ENCODE data around the gene RASL12.

RASL12 gene

DNA sequence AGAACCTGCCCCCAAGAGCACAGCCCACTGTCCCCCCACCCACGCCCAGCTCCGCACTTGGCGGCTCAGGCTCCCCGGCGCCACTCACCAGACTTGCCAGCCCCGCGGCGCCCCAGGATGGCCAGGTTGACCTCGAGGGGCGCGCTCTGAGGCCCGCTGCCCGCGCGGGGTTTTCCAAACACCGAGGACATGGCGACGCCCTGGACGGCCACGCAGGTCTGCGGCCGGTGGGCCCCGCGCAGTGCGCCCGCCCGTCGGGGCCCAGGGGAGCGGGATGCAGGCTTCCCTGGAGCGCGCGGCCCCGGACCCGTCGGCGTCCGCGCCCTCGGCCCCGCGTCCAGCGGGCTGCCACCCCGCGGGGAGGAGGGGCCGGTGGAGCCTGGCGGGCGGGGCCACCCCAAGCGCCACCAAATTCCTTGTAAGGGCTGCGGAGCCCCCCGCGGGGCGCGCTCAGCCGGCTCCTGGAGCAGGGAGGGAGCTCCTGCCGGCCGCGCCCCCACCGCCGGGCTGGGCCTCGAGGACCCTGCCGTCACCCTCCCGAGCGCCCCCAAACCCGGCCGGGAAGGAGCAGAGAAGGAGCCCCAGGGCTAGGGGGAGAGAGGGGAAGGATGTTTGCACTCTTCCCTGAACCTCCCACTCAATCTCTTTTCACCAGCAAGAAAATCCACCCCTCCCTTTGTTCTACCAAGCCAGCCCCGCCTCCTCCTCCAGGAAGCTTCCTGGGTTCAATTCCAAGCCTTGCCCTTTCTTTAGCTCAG, at the start of gene RASL12:
TSS of gene RASL12 (minus strand) at position 347 of the 758 bp plus-strand sequence. CDS start at position 191, 156 bp downstream.
- TF ChIP-seq GATA2 (IDR thresholded peaks at IDR 0.05; ENCODE audit: low read depth, low read length) (no peak), GATA3 (IDR thresholded peaks at IDR 0.05; ENCODE audit: low read depth, low read length) (no peak)

GRCh38 chr15:65115542-65115941, 47.8 kb upstream of the RASL12 start:
- TF ChIP-seq GATA2 (IDR thresholded peaks at IDR 0.05; ENCODE audit: low read depth, low read length) (no peak), GATA3 (IDR thresholded peaks at IDR 0.05; ENCODE audit: low read depth, low read length) (no peak)

DNA sequence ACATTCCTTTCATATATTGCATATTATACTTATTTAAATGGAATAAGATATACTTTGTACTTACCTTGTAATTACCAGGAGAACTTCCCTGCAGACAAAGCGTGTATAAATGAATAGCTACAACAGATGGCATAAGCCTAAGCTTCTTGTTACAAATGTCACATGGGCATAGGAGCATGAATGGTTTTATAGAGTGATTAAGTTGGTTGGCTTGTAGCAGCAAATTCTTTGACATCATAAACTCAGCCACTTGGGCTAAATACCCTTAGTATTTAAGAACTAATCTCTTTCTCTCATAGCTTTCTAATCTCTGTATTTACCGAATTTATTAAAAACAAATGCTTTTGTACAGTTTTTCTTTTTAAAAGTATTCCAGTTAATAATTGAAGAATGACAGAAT, 47.3 kb upstream of the RASL12 start, which contains the start of gene UBAP1L:
TSS of gene UBAP1L (minus strand) at position 115 of the 400 bp plus-strand sequence. CDS start 8,985 bp downstream, outside the sequence.
- TF ChIP-seq GATA2 (IDR thresholded peaks at IDR 0.05; ENCODE audit: low read depth, low read length) (no peak), GATA3 (IDR thresholded peaks at IDR 0.05; ENCODE audit: low read depth, low read length) (no peak)

DNA sequence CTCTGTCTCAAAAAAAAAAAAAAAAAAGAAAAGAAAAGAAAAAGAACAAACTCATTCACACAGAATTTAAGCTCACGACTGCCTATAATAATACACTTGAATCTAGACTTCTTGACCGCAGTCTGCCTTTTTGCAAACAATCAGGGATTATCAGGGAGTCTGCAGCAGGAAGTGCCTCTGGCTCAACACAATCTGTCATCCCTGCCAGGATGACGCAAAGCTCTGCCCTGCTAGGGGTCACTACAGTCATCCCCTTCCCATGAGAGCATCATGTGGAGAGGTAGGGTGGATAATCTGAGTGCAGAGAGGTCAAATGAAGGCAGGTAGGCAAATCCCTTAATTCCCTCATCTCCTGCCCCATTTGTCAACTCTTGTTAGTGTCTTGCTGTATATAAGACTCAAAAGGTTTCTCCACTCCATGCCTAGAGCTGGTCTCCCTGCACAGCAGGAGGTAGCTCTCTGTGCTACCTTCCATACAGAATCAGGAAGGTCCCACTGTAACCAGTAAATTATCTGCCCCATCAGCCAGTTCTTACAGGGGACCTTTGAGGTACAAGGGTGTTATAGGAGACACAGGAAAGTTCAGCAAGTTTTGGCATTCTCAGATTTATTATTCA, 43.0 kb upstream of the RASL12 start:
- TF ChIP-seq GATA3 (IDR thresholded peaks at IDR 0.05; ENCODE audit: low read depth, low read length) (no peak), GATA2 (IDR thresholded peaks at IDR 0.05; ENCODE audit: low read depth, low read length) (no peak)

DNA sequence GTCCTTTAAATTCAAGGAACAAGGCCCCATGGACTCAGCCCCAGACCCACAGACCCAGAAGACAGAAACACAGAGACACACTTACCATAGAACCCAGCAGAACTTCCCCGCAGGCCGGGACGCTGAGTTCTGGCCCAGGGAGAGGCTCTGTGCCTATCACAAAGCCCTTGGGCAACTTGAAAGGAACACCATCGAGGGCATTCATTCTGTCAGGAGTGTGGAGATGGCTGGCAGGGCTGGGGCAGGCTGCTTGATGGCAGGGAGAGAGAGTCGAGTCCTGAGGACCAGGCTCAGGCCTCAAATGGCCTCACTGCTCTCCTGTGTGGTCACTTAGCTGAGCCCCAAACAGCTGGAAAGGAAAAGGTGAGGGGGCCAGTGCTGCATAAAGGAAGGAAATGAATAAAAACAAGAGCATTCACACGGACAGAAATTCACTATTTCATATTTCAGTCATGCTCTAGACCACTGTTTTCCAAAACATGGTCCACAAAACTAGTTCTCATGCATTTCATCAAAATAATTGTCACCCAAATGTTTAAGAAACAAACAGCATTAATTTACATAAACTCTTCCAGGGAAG, 38.3 kb upstream of the RASL12 start:
- TF ChIP-seq GATA3 (IDR thresholded peaks at IDR 0.05; ENCODE audit: low read depth, low read length) = no peak
- no peak for TF ChIP-seq GATA2 (IDR thresholded peaks at IDR 0.05; ENCODE audit: low read depth, low read length)

DNA sequence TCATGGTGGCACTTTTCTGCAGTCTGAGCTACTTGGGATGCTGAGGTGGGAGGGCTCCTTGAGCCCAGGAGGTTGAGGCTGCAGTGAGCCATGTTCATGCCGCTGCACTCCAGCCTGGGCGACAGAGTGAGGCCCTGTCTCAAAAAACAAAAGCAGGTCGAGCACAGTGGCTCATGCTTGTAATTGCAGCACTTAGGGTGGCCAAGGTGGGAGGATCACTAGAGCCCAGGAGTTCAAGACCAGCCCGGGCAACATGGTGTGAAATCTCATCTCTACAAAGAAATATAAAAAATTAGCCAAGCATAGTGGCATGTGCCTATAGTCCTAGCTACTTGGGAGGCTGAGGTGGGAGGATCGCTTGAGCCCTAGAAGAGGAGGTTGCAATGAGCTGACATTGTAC, 37.2 kb upstream of the RASL12 start:
- TF ChIP-seq GATA3 (IDR thresholded peaks at IDR 0.05; ENCODE audit: low read depth, low read length) = no peak
- TF ChIP-seq GATA2 (IDR thresholded peaks at IDR 0.05; ENCODE audit: low read depth, low read length) = no peak

DNA sequence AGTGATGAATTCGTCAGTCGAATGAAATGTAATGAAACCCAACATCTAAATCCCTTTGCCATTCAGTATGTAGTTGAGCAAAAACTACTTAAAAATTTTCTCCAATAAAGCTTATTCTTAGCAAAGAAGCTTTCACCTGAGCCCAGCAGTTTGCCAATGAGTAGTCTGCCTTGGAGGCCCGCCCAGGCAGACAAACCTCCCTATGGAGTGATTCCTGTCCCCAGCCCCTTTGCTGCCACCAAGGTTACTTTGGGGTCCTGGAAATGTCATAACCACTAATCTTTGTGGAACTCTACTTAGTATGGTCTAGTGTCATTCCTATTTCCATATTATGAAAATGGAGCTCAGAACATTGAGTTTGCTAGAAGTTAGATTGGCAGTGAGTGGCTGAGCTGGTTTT, 35.1 kb upstream of the RASL12 start:
- no peak for TF ChIP-seq GATA2 (IDR thresholded peaks at IDR 0.05; ENCODE audit: low read depth, low read length)
- no peak for TF ChIP-seq GATA3 (IDR thresholded peaks at IDR 0.05; ENCODE audit: low read depth, low read length)

DNA sequence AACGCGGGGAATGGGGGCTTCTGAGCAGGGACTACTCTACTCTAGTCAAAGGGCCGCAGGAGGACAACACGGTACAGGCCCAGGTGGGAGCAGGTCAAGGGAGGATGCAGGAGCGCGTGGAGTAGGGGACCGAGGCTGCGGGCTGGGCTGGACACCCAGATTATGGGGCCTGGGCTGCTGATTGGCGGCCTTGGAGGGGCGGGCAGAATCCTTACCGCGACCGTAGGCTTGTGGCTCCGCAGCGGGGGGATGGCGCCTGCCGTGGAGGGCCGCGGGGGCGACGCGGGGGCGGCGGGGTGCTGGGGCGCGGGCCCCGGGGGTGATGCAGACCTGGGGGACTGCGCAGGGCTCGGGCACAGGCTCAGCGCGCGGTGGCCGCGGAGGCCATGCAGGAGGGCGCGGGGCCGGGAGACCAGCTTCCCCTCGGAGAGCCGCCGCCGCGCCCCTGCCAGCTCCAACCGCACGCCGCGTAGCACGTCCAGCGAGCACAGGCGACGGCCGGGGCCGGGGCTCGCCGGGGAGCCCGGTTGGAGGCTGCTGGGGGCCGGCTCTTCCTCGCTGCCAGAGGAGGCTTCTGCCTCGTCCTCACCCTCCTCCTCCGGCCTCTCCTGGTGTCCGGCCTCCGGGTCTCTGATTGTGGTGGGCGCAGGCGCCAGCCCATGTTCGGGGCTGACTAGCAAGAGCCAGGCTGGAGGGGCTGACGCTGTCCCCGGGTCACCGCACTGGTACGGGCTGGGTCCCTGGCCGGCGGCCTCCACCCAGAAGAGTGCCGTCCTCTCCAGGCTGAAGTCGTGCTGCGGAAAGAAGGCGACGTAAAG, 34.3 kb upstream of the RASL12 start:
- TF ChIP-seq GATA2 (IDR thresholded peaks at IDR 0.05; ENCODE audit: low read depth, low read length) (no peak), GATA3 (IDR thresholded peaks at IDR 0.05; ENCODE audit: low read depth, low read length) (no peak)

DNA sequence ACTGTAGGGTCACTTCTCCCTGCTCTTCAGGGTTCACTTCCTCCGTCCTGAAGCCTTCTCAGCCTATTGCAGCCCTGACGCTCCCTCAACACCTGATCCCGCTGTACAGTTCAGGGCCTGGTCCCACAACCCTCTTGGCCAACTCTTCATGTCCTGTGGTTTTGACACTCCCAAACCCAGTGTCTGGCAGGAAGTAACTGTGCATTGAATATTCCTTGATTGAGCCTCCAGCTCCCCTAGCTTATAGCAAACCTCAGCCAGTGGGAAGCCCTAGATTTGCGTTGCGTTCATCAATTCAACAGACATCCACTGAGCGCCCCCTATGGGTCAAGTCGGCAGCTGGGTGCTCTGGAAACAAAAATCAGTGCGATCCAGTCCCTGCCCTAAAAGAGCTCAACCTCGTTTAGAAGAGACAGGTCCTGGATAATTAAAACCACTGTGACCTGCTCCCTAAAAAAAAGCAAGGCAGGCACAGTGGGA, 33.7 kb upstream of the RASL12 start:
- TF ChIP-seq GATA3 (IDR thresholded peaks at IDR 0.05; ENCODE audit: low read depth, low read length) = no peak
- TF ChIP-seq GATA2 (IDR thresholded peaks at IDR 0.05; ENCODE audit: low read depth, low read length) = no peak

GRCh38 chr15:65100442-65100841, 32.7 kb upstream of the RASL12 start:
- TF ChIP-seq GATA2 (IDR thresholded peaks at IDR 0.05; ENCODE audit: low read depth, low read length) (no peak), GATA3 (IDR thresholded peaks at IDR 0.05; ENCODE audit: low read depth, low read length) (no peak)

DNA sequence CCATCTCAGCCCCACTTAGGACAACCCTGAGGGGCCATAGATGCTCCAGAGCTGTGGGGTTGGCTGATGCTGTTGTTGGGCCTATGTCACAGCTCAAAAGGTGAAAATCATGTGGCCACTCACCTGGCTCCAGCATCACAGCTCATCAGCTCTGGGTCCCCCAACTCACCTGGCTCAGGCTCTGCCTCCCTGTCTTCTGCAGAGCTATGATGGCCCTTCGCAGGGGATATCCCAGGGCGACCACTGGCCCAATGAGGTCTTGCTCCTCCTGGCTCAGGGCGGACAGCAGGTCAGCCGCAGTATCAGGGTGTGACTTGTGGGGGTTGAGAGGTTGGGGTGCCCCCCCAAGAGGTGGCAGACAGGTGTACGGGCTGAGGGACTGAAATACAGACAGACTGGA, 31.5 kb upstream of the RASL12 start:
- TF ChIP-seq GATA3 (IDR thresholded peaks at IDR 0.05; ENCODE audit: low read depth, low read length) (no peak), GATA2 (IDR thresholded peaks at IDR 0.05; ENCODE audit: low read depth, low read length) (no peak)

- TF ChIP-seq GATA2 (IDR thresholded peaks at IDR 0.05; ENCODE audit: low read depth, low read length) = no peak
- TF ChIP-seq GATA3 (IDR thresholded peaks at IDR 0.05; ENCODE audit: low read depth, low read length) = no peak
Observed at GRCh38 chr15:65097651-65098263, 30.0 kb upstream of the RASL12 start.
